CD4-positive, alpha-beta T cell treated with Interleukin-21 for 1 hour (primary cell): ENCODE measurements around the gene RHOJ.

ENCODE experiments used
- DNase-seq: peaks from one replicate; pipeline ENCODE4 v3.0.0-alpha.2; 2020

RHOJ gene

GRCh38 chr14:63209160-63209559, 4.9 kb downstream of the RHOJ start:
- DNase-seq, result no peak

- DNase-seq, result no peak
Observed at GRCh38 chr14:63210812-63211211, 6.6 kb downstream of the RHOJ start.

GRCh38 chr14:63212209-63212608, 8.0 kb downstream of the RHOJ start:
- DNase-seq, result no peak

GRCh38 chr14:63212776-63213500, 8.7 kb downstream of the RHOJ start:
- DNase-seq, result no peak

- no peak for DNase-seq
Observed at GRCh38 chr14:63214417-63215196, 10.4 kb downstream of the RHOJ start.

- no peak for DNase-seq
Observed at GRCh38 chr14:63220526-63220925, 16.3 kb downstream of the RHOJ start.

- no peak for DNase-seq
Observed at GRCh38 chr14:63223596-63223995, 19.4 kb downstream of the RHOJ start.

- no peak for DNase-seq
Observed at GRCh38 chr14:63224196-63224595, 20.0 kb downstream of the RHOJ start.

GRCh38 chr14:63228217-63228616, 24.0 kb downstream of the RHOJ start:
- no peak for DNase-seq

- DNase-seq, result no peak
Observed at GRCh38 chr14:63229330-63230059, 25.3 kb downstream of the RHOJ start.

- no peak for DNase-seq
Observed at GRCh38 chr14:63231766-63232165, 27.5 kb downstream of the RHOJ start.

- no peak for DNase-seq
Observed at GRCh38 chr14:63237791-63238190, 33.5 kb downstream of the RHOJ start.

- DNase-seq, result no peak
Observed at GRCh38 chr14:63240221-63240620, 36.0 kb downstream of the RHOJ start.

- no peak for DNase-seq
Observed at GRCh38 chr14:63241096-63241495, 36.9 kb downstream of the RHOJ start.

- no peak for DNase-seq
Observed at GRCh38 chr14:63243646-63244045, 39.4 kb downstream of the RHOJ start.

- no peak for DNase-seq
Observed at GRCh38 chr14:63245893-63246292, 41.6 kb downstream of the RHOJ start.

GRCh38 chr14:63248211-63248610, 44.0 kb downstream of the RHOJ start:
- no peak for DNase-seq

GRCh38 chr14:63249092-63249491, 44.8 kb downstream of the RHOJ start:
- no peak for DNase-seq

- no peak for DNase-seq
Observed at GRCh38 chr14:63257299-63257698, 53.1 kb downstream of the RHOJ start.

GRCh38 chr14:63262446-63262845, 58.2 kb downstream of the RHOJ start:
- no peak for DNase-seq

- DNase-seq, result no peak
Observed at GRCh38 chr14:63266106-63266505, 61.9 kb downstream of the RHOJ start.

- no peak for DNase-seq
Observed at GRCh38 chr14:63267171-63267570, 62.9 kb downstream of the RHOJ start.

- no peak for DNase-seq
Observed at GRCh38 chr14:63268771-63269170, 64.5 kb downstream of the RHOJ start.
